ENCODE data around the gene DEXI. TPM values are rescaled to one million over a fixed set of nuclear protein-coding genes. Genes with fewer than 3 reads are reported as not detected.
A peak's percentile ranks its signal among the peaks of the same experiment; 100 is the strongest.

DEXI gene
- total and polyA plus RNA-seq, 2 of the 13 experiments (the other 11 are each of a cell fraction or from before 2014, with no cell fraction given) = 51.5 to 70.4 TPM

DNA sequence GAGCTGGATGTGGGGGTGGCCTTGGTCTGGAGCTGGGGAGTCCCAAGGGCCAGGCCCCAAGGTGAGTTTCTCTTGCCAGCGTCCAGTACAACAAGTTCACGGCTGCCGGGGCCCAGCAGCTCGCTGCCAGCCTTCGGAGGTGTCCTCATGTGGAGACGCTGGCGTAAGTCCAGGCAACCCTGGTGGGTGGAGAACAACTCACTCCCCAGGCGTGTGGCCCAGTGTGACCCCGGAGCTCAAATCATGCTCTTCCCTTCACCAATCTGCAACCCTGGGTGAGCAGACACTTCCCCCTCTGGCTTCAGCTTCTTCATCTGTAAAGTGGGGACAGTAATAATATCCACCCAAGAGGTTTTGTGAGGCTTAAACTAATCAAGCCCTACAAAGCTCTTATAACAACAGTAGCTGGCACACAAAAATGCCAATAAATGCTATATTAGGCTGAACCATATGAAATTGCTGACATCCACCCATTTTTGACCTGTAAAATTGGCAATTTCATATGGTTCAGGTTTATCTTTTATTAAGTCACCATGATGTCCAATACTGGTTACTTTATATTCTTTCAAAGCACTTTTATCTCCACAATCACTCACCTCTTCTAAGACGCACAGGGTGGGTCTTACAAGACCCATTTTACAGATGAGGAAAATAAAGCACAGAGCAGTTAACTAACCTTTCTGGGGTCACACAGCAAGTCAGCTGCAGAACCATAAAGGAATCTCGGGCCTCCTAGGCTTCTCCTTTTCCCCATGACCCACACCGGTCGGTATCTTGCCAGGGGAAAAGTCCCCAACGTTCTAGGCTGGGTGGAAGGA, 19.7 kb downstream of the DEXI start (continued):
- TF ChIP-seq ZSCAN31 (CRISPR knock-in tag; IDR thresholded peaks at IDR 0.05; ENCODE audit: low read depth) = 0 out of 2 replicates have a peak, but pooled peaks have one; percentile 34
- TF ChIP-seq, protein P1, sequence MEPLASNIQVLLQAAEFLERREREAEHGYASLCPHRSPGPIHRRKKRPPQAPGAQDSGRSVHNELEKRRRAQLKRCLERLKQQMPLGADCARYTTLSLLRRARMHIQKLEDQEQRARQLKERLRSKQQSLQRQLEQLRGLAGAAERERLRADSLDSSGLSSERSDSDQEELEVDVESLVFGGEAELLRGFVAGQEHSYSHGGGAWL (CRISPR knock-in tag; IDR thresholded peaks at IDR 0.05) = no peak; the same call in 1 of the 2 replicates
- TF ChIP-seq, protein P2, sequence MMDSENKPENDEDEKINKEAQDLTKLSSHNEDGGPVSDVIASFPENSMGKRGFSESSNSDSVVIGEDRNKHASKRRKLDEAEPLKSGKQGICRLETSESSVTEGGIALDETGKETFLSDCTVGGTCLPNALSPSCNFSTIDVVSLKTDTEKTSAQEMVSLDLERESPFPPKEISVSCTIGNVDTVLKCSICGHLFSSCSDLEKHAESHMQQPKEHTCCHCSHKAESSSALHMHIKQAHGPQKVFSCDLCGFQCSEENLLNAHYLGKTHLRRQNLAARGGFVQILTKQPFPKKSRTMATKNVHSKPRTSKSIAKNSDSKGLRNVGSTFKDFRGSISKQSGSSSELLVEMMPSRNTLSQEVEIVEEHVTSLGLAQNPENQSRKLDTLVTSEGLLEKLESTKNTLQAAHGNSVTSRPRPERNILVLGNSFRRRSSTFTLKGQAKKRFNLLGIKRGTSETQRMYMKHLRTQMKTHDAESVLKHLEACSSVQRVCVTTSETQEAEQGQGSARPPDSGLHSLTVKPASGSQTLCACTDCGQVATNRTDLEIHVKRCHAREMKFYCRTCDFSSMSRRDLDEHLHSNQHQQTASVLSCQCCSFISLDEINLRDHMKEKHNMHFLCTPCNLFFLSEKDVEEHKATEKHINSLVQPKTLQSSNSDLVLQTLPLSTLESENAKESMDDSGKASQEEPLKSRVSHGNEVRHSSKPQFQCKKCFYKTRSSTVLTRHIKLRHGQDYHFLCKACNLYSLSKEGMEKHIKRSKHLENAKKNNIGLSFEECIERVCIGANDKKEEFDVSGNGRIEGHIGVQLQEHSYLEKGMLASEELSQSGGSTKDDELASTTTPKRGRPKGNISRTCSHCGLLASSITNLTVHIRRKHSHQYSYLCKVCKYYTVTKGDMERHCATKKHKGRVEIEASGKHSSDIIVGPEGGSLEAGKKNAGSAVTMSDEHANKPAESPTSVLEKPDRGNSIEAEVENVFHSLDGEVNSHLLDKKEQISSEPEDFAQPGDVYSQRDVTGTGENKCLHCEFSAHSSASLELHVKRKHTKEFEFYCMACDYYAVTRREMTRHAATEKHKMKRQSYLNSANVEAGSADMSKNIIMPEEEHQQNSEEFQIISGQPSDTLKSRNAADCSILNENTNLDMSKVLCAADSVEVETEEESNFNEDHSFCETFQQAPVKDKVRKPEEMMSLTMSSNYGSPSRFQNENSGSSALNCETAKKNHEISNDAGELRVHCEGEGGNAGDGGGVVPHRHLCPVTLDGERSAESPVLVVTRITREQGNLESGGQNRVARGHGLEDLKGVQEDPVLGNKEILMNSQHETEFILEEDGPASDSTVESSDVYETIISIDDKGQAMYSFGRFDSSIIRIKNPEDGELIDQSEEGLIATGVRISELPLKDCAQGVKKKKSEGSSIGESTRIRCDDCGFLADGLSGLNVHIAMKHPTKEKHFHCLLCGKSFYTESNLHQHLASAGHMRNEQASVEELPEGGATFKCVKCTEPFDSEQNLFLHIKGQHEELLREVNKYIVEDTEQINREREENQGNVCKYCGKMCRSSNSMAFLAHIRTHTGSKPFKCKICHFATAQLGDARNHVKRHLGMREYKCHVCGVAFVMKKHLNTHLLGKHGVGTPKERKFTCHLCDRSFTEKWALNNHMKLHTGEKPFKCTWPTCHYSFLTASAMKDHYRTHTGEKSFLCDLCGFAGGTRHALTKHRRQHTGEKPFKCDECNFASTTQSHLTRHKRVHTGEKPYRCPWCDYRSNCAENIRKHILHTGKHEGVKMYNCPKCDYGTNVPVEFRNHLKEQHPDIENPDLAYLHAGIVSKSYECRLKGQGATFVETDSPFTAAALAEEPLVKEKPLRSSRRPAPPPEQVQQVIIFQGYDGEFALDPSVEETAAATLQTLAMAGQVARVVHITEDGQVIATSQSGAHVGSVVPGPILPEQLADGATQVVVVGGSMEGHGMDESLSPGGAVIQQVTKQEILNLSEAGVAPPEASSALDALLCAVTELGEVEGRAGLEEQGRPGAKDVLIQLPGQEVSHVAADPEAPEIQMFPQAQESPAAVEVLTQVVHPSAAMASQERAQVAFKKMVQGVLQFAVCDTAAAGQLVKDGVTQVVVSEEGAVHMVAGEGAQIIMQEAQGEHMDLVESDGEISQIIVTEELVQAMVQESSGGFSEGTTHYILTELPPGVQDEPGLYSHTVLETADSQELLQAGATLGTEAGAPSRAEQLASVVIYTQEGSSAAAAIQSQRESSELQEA (CRISPR knock-in tag; IDR thresholded peaks at IDR 0.05; ENCODE audit: not compliant biosample characterization) = no peak
- TF ChIP-seq ZNF337 (CRISPR knock-in tag; IDR thresholded peaks at IDR 0.05; ENCODE audit: borderline replicate concordance, low read depth) = no peak
- no peak for TF ChIP-seq MTF1 (CRISPR knock-in tag; IDR thresholded peaks at IDR 0.05)
- no peak for TF ChIP-seq MYNN (CRISPR knock-in tag; IDR thresholded peaks at IDR 0.05; ENCODE audit: low read depth)
- TF ChIP-seq KDM3A (CRISPR knock-in tag; IDR thresholded peaks at IDR 0.05; ENCODE audit: low read depth) = no peak
- no peak for TF ChIP-seq POLR2AphosphoS5 (IDR thresholded peaks at IDR 0.05; ENCODE audit: low read depth, low read length)
- TF ChIP-seq, protein P3, sequence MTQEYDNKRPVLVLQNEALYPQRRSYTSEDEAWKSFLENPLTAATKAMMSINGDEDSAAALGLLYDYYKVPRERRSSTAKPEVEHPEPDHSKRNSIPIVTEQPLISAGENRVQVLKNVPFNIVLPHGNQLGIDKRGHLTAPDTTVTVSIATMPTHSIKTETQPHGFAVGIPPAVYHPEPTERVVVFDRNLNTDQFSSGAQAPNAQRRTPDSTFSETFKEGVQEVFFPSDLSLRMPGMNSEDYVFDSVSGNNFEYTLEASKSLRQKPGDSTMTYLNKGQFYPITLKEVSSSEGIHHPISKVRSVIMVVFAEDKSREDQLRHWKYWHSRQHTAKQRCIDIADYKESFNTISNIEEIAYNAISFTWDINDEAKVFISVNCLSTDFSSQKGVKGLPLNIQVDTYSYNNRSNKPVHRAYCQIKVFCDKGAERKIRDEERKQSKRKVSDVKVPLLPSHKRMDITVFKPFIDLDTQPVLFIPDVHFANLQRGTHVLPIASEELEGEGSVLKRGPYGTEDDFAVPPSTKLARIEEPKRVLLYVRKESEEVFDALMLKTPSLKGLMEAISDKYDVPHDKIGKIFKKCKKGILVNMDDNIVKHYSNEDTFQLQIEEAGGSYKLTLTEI (CRISPR knock-in tag; conservative IDR thresholded peaks at IDR 0.05) = no peak
- TF ChIP-seq ZNF562 (CRISPR knock-in tag; IDR thresholded peaks at IDR 0.05; ENCODE audit: borderline replicate concordance) = no peak
- TF ChIP-seq, protein P4, sequence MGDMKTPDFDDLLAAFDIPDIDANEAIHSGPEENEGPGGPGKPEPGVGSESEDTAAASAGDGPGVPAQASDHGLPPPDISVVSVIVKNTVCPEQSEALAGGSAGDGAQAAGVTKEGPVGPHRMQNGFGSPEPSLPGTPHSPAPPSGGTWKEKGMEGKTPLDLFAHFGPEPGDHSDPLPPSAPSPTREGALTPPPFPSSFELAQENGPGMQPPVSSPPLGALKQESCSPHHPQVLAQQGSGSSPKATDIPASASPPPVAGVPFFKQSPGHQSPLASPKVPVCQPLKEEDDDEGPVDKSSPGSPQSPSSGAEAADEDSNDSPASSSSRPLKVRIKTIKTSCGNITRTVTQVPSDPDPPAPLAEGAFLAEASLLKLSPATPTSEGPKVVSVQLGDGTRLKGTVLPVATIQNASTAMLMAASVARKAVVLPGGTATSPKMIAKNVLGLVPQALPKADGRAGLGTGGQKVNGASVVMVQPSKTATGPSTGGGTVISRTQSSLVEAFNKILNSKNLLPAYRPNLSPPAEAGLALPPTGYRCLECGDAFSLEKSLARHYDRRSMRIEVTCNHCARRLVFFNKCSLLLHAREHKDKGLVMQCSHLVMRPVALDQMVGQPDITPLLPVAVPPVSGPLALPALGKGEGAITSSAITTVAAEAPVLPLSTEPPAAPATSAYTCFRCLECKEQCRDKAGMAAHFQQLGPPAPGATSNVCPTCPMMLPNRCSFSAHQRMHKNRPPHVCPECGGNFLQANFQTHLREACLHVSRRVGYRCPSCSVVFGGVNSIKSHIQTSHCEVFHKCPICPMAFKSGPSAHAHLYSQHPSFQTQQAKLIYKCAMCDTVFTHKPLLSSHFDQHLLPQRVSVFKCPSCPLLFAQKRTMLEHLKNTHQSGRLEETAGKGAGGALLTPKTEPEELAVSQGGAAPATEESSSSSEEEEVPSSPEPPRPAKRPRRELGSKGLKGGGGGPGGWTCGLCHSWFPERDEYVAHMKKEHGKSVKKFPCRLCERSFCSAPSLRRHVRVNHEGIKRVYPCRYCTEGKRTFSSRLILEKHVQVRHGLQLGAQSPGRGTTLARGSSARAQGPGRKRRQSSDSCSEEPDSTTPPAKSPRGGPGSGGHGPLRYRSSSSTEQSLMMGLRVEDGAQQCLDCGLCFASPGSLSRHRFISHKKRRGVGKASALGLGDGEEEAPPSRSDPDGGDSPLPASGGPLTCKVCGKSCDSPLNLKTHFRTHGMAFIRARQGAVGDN (CRISPR knock-in tag; IDR thresholded peaks at IDR 0.05) = peak; percentile 72
- TF ChIP-seq CHD4 (IDR thresholded peaks at IDR 0.05; ENCODE audit: borderline replicate concordance, low read length) = peak; percentile 84; the same call in 1 of the 2 replicates
